HG03097 (cell line): ENCODE measurements around the gene PACC1.
"Not testable (repeated sequence)": the region's sequence is repeated elsewhere in the genome, so short reads cannot be mapped to it uniquely, and the experiment has no call there.

ENCODE experiments used
- ATAC-seq: cut with Tn5 transposase; IDR thresholded peaks from one replicate; pipeline ENCODE4 v1.9.1; 2021; ENCODE audit not compliant: unreplicated experiment, low FRiP score

The PACC1 gene

DNA sequence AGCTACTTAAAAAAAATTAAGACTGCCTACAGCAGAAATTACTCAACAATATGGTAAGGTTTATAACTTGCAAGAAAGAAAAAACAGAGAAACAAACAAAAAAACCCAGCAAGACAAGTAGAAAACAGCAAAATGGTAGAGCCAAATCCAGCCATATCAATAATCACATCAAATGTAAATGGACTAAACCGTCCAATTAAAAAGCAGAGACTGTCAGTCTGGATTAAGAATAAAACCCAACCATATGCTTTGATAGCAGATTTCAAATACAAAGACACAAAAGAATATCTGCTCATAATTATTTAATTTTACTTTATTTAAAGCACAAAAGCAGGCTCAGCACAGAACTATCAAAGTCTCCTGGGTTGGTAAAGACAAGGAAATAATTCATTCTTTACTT, 17.5 kb downstream of the PACC1 start:
- ATAC-seq: no peak

DNA sequence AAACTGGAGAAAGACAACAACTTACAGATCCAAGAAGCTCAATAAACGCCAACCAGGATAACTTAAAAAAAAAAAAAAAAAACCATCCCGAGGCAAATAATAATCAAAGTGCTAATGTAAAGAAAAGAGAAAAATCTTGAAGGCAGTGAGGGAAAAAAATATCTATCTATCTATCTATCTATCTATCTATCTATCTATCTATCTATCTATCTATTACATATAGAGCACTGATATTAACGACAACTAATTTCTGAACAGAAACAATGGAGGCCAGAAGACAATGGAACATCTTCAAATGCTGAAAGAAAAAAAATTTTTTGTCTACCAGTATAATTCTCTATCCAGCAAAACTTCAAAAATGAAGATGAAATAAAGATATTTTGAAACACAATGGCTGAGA, 18.0 kb downstream of the PACC1 start:
- ATAC-seq: no peak

- not testable (repeated sequence) for ATAC-seq
These were observed 18.8 kb downstream of the PACC1 start for GRCh38 chr1:212395678-212396437.

DNA sequence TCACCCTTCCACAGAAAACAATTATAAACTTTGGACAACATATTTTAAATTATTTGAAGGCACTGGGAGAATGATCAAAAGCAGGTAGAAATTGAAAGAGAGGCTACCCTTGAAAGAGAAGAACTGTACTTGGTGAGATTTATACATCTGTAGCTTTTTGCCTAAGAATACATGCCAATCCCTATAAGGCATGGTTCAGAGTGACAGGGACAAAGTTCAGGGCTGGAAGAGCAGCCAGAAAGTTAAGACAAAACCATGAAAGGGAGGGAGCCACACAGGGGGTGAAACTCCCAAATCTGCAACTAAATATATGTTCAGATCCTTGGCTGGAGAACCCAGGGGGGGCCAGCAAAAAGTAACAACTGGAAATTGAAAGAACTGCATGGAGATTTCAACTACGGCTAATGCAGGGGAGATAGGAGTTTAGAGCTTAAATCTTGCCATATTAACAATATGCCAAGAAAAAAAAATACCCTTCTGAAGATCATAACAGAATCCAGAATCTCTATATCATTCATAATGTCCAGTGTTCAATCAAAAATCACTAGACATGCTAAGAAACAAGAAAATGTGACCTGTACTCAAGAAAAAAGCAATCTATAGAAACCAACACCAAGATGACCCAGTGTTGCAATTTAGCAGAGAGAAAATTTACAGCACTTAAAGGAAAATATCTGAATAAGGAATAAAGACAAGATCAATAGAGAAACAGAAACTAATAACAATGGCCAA, 25.5 kb downstream of the PACC1 start:
- no peak for ATAC-seq

- ATAC-seq: no peak
These were observed 28.7 kb downstream of the PACC1 start for GRCh38 chr1:212386029-212386428.

DNA sequence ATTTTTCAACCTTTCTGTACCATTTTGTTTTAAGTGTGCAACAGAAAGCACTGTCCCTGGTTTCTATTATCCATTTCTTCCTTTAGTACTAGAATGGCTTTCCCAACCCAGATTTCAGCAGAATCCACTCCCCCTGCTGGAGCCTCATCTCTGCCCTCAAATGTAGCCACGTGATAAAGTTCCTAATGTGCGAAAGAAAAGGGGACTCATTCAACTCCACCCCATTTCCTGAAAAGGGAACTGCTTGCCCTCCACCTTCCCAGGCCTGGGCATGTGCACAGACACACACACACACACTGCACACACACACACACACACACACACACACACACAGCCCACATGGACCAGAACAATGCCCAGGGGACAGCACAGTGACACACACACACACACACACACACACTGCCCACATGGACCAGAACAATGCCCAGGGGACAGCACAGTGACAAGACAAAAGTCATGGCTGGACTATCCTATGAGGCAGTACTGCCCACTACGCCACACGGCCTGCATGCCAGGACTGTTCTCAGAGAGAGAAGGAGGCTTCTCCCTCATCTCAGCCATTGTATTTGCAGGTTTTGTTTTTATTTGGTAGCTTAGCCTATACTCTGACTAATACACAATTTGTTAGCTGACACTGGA, 33.2 kb downstream of the PACC1 start:
- ATAC-seq: no peak

DNA sequence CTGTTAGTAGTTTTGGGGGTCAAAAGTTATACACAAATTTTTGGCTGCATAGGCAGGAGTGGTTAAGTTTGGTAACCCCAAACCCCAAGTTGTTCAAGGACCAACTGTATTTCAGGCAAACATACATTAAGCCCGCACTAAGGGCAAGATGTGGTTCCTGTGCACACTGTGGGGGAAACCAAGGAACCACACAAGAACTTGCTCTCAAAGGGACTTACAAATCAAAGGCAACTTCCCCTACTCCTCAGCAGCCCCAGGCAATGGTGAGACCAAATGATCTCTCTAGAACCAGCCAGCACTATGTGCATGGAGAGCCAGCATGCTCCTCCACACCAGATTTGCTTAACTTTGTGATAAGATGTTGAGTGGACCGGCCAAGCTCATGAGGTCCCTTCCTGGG, 35.3 kb downstream of the PACC1 start:
- no peak for ATAC-seq

DNA sequence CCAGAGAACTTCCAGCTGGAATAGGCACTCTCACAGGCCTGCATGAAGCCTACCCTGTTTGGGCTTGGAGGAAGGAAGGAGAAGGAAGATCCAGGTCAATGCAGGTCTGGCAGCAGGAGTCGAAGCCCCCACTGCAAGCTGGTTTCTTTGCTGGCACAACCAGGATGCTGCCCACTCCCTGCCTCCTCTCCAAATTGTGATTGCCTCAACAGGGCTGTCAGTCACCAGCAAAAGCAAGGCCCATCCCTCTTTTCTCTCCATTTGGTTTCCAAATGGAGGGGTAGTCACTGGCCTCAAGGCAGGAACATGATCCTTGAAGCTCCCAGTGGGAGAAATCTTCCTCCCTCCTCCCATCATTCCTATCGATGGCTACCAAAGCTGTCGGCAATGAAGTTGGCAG, 37.0 kb downstream of the PACC1 start:
- no peak for ATAC-seq

DNA sequence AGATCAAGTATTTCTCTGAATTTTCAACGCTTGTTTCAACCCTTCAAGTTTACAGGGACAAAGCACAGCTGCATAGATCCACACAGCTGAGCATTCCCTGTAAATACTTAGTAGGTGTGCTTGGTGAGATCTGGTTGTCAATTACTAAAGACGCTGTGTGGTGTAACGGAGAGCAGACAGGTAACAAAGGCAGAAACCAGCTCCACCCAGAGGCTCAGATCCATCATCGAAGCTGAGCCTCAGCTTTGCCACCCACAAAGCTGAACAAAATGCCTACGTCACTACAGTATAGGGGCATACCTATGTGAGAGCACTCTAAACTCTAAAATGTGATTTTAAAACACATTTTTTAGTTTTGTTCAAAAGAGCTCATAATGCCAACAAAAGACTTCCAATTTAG, 38.7 kb downstream of the PACC1 start:
- no peak for ATAC-seq

- peak; percentile 68 for ATAC-seq
These were observed 46.6 kb downstream of the PACC1 start for GRCh38 chr1:212368073-212368484.

GRCh38 chr1:212367474-212368072, 47.1 kb downstream of the PACC1 start:
- peak; percentile 20 for ATAC-seq

DNA sequence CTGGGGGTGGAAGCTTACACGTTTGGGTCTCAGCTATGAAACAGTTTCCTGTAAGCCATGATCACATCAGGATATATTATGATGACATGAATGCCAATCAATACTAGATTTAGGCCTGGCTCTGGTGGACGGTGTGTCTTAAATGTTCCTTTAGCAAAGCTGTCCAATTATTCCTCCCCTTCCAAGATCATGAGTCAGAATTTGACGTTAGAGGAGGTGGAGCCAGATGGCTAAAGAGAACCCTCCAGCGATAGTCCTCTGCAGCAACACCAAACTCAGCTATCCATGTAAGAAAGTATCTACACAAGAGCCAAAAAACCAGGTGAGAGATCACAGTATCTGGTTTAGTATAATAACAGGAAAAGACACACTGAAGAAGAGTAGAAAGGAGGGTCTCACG, 47.8 kb downstream of the PACC1 start:
- no peak for ATAC-seq

DNA sequence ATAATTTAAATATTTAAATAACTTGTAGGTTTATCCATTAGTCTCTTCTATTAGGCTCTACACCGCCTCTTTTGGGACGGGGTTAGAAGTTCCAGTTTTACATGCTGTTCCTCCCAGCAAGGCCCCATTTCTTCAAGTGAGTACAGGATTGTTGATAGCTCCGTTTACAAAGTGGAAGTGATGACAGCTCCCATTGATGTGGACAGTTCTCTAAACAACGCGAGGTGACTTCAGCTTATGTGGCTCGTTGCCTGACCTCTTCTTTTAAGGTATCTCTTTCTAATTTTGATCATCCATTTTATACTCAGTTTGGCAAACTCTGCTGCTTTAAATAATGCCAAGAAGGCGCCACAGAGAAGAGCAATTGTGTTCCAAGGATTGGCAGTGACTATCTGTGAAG, 49.7 kb downstream of the PACC1 start:
- ATAC-seq: no peak

- no peak for ATAC-seq
These were observed 54.7 kb downstream of the PACC1 start for GRCh38 chr1:212359794-212360479.

GRCh38 chr1:212355230-212355969, 59.3 kb downstream of the PACC1 start:
- ATAC-seq: no peak

DNA sequence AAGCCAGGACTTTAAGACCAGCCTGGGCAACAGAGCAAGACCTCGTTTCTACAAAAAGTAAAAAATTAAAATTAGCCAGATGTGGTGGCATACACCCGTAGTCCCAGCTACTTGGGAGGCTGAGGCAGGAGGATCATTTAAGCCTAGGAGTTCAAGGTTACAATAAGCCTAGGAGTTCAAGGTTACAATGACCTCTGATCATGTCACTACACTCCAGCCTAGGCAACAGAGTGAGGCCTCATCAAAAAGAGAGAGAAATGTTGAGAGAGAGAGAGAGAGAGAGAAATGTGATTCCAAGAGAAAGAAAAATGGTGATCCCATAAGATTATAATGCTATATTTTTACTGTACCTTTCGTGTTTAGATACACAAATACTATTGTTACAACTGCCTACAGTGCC, 60.2 kb downstream of the PACC1 start:
- ATAC-seq: no peak

DNA sequence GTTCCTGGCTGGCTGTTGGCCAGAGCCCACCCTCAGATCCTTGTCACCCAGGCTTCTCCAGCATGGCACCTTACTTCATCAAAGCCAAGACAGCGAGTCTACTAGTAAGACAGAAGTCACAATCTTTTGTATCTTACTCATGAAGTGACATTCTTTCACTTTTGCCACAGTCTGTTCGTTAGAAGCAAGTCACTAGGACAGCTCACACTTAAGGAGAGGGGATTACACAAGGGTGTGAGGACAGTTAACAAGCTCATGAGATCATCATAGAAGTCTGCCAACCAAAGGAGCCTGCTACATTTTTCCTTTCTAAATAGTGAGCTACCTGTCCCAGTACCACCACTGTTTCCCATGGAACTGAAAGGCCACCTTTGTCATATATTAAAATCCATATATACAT, 61.5 kb downstream of the PACC1 start:
- ATAC-seq: no peak

- no peak for ATAC-seq
These were observed 62.9 kb downstream of the PACC1 start for GRCh38 chr1:212351588-212352362.

DNA sequence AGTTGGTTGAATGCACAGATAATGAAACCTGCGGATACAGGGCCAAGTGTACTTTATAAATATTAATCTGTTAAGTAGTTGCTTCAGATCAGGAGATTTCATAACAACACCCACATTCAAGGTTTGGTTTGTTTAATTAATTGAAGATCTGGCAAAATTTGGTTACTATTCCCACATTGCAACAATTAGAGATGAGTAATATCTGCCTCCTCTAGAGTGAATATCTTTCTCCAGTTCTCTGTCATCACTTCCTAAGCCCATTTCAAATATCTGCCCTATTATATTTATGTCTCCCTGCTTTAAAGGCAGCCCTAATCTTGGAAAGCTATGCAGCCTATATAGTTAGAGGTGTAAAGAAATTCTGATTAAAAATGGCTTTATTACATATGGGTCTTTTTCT, 68.1 kb downstream of the PACC1 start:
- no peak for ATAC-seq
